Lung (tissue), 16 donors: Measurements from ENCODE around the gene TMEM60. TPM values are rescaled to one million over a fixed set of nuclear protein-coding genes. Genes with fewer than 3 reads are reported as not detected.

Source experiments
- ATAC-seq: fragments of 200-7000 bp; cut with Tn5 transposase; one replicate; pipeline ENCODE4 v1.9.1; 2020; ENCODE audit warnings: moderate number of reproducible peaks; ENCODE audit not compliant: insufficient read depth, low FRiP score
- DNase-seq, 3 donors: peaks; one replicate each; pipeline ENCODE4 v3.0.0-alpha.2; 2013 to 2017
- H3K27ac ChIP-seq, 2 donors: one replicate each; pipeline ENCODE4 v1.5.1; 2013; ENCODE audit warnings: mild to moderate bottlenecking in 2 of 2, moderate library complexity in 2 of 2, control low read depth in 1 of 2, inconsistent platforms in 1 of 2, low read depth in 1 of 2, low read length in 1 of 2
- H3K27me3 ChIP-seq, 3 donors: one replicate each; pipeline ENCODE4 v1.5.1; 2013; ENCODE audit warnings: low read length in 2 of 3; ENCODE audit not compliant: control insufficient read depth in 3 of 3, insufficient read depth in 3 of 3
- H3K36me3 ChIP-seq, 4 donors: one replicate each; pipeline ENCODE4 v1.5.1; 2013; ENCODE audit warnings: low read length in 4 of 4, mild to moderate bottlenecking in 1 of 4, moderate library complexity in 1 of 4; ENCODE audit not compliant: control insufficient read depth in 4 of 4, insufficient read depth in 4 of 4
- H3K4me1 ChIP-seq, 5 donors: one replicate each; pipeline ENCODE4 v1.5.1; 2013; ENCODE audit warnings: low read length in 5 of 5, mild to moderate bottlenecking in 2 of 5, moderate library complexity in 1 of 5; ENCODE audit not compliant: control insufficient read depth in 5 of 5, insufficient read depth in 5 of 5
- H3K4me3 ChIP-seq: one replicate; pipeline ENCODE4 v1.5.1; 2013; ENCODE audit warnings: mild to moderate bottlenecking, control low read depth, moderate library complexity
- H3K9ac ChIP-seq, 2 donors: one replicate each; pipeline ENCODE4 v1.5.1; 2013; ENCODE audit warnings: low read length in 2 of 2, control low read depth in 1 of 2; ENCODE audit not compliant: insufficient read depth in 1 of 2
- H3K9me3 ChIP-seq, 4 donors: one replicate each; pipeline ENCODE4 v1.5.1; 2013; ENCODE audit warnings: low read length in 3 of 4, mild to moderate bottlenecking in 1 of 4, moderate library complexity in 1 of 4; ENCODE audit not compliant: control insufficient read depth in 4 of 4, insufficient read depth in 3 of 4
- WGBS, 2 donors: extraction: QIAGEN DNeasy Blood & Tissue Kit; methylation state at CpG; one replicate each; pipeline ENCODE4 v1.1.7; 2013; 5-methylcytosine and 5-hydroxymethylcytosine counted together
- long read RNA-seq, 5 donors: transcript quantifications; one replicate each; lab custom pipeline, GENCODE V29; 2026
- polyA plus RNA-seq, 2 donors: library from polyadenylated mRNA; stranded (reverse); fragments of 200-250 nt; gene quantifications; one replicate each; pipeline ENCODE4 v1.2.1, GENCODE V29; 2013
- total RNA-seq, 2 donors: library from RNA; depleted of rRNA in 1 of 2; stranded (reverse); fragments of >200 nt in 1 of 2; gene quantifications; one replicate each; pipeline ENCODE4 v1.2.1, GENCODE V29; 2014 to 2021
- TF ChIP-seq, protein P1 (sequence below): IDR thresholded peaks from 2 replicates; pipeline ENCODE4 v1.5.1; 2012; ENCODE audit warnings: mild to moderate bottlenecking; ENCODE audit errors: control extremely low read depth, extremely low read depth
- donor health status: control.
- donor health status: control.
- donor health status: Bipolar disorder and iron deficiency.
- donor health status: healthy.
- donor health status: DM: yes; HTN: yes; CAD: no.

Gene TMEM60, protein sequence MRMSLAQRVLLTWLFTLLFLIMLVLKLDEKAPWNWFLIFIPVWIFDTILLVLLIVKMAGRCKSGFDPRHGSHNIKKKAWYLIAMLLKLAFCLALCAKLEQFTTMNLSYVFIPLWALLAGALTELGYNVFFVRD
- total RNA-seq (10 to 100 TPM; 12.2 to 15.0 TPM), polyA plus RNA-seq (10 to 100 TPM; 24.3 to 46.4 TPM)
- long read RNA-seq, donor 1, transcript TMEM60-201 (2 exons, 1,023 nt): major isoform, 14 of 53 reads
- long read RNA-seq, donor 1, partial matches to known transcripts: 39 of 53 reads
- long read RNA-seq, donor 1, other reads (novel, unspliced or antisense): 0 of 53 reads
- long read RNA-seq, donor 2, transcript TMEM60-201 (2 exons, 1,023 nt): major isoform, 5 of 27 reads
- long read RNA-seq, donor 2, partial matches to known transcripts: 22 of 27 reads
- long read RNA-seq, donor 2, other reads (novel, unspliced or antisense): 0 of 27 reads
- long read RNA-seq, donor 3, transcript TMEM60-201 (2 exons, 1,023 nt): major isoform, 16 of 41 reads
- long read RNA-seq, donor 3, partial matches to known transcripts: 25 of 41 reads
- long read RNA-seq, donor 3, other reads (novel, unspliced or antisense): 0 of 41 reads
- long read RNA-seq, donor 4, transcript TMEM60-201 (2 exons, 1,023 nt): major isoform, 8 of 38 reads
- long read RNA-seq, donor 4, partial matches to known transcripts: 30 of 38 reads
- long read RNA-seq, donor 4, other reads (novel, unspliced or antisense): 0 of 38 reads
- long read RNA-seq, donor 5, transcript TMEM60-201 (2 exons, 1,023 nt): major isoform, 25 of 78 reads
- long read RNA-seq, donor 5, partial matches to known transcripts: 53 of 78 reads
- long read RNA-seq, donor 5, other reads (novel, unspliced or antisense): 0 of 78 reads

DNA sequence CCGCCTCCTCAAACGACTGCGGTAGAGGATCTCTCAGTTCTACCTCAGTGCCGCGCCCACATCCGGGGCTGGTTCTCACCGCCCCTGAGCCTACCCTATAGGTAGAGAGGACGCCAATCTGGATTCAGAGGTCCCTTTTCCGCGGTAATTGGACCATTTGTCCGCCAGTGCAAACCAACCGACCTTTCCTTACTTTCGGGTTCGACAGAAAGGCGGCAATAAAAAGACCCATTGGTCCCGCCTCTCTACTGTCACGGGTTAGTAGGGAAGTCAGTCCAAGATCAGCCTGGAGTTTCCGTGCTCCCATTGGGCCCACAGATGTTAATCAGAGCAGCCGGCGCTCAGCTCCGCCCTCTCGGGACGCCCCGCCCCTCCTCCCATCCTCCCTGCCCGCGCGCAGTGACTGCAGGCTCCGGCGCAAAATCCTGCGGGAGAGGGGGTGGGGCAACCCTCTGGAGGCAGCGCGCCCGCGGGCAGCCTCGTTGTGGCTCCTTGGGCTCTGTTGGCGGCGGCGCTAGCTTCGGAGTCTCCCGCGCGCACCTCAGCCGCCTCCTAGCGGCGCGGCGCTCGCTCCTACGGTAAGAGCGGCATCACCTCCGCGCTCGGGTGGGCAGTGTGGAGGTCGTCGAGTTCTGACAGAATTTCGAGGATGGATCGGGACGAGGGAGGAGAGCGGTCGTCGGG, at the start of gene TMEM60, which contains the start of gene PHTF2:
Gene TMEM60, minus strand, starts transcription at position 41 of the 684 bp plus-strand sequence. CDS start 4,061 bp downstream, outside the sequence.
Gene PHTF2, plus strand, starts transcription at position 380 of the 684 bp plus-strand sequence.
- Histone ChIP-seq H3K27me3 (no peaks in the 10 kb centered on the region), H3K4me1 (peaks cover 0 to 24% (median 8%) of the 10 kb centered on the region in 5 donors), H3K27ac (peak within 1 kb of the TSS; percentile 86 to 95), H3K9me3 (no peaks in the 10 kb centered on the region), H3K36me3 (peaks cover 0 to 9% (median 4%) of the 10 kb centered on the region in 4 donors), H3K4me3 (peak within 1 kb of the TSS; percentile 83), H3K9ac (peak within 1 kb of the TSS; percentile 79 to 86)
- DNase-seq: peak; percentile 99 to 100 (median 100)
- 0% methylated on average over 52 to 61 of the region's 61 CpGs for WGBS, 2 donors
- ATAC-seq: peak; percentile 95
- TF ChIP-seq, protein P1, sequence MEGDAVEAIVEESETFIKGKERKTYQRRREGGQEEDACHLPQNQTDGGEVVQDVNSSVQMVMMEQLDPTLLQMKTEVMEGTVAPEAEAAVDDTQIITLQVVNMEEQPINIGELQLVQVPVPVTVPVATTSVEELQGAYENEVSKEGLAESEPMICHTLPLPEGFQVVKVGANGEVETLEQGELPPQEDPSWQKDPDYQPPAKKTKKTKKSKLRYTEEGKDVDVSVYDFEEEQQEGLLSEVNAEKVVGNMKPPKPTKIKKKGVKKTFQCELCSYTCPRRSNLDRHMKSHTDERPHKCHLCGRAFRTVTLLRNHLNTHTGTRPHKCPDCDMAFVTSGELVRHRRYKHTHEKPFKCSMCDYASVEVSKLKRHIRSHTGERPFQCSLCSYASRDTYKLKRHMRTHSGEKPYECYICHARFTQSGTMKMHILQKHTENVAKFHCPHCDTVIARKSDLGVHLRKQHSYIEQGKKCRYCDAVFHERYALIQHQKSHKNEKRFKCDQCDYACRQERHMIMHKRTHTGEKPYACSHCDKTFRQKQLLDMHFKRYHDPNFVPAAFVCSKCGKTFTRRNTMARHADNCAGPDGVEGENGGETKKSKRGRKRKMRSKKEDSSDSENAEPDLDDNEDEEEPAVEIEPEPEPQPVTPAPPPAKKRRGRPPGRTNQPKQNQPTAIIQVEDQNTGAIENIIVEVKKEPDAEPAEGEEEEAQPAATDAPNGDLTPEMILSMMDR: no peak

DNA sequence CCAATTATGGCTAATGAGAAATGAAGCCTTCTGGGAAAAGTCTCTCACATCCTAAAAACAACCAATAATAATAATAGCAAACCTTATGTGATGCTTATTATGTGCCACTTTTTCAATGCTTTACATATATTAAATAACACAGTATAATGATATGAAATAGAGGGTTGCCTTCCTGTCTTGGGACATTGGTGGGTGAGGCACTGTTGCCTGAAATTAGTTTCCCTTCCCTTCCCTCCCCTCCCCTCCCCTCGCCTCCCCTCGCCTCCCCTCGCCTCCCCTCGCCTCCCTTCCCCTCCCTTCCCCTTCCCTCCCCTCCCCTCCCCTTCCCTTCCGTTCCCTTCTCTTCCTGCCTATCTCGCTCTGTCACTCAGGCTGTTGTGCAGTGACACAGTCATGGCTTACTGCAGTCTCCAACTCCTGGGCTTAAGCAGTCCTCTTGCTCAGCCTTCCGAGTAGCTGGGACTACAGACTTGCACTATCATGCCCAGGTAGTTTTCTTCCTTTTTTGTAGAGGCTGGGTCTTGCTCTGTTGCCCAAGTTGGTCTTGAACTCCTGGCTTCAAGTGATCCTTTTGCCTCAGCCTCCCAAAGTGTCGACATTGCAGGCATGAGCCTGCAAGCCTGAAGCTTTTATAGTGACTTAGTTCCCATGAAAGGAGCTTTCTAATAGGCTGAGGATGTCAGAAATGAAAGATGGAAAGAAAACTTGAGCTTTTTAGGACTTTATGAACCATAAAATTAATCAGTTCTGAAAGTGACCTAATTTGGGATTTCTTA, 48.3 kb upstream of the TMEM60 start:
- no peaks in the 10 kb centered on the region for H3K36me3 ChIP-seq
- no peak overlapping the region for H3K27ac ChIP-seq
- H3K4me1 ChIP-seq: peaks cover 0 to 2% (median 0%) of the 10 kb centered on the region in 5 donors
- 65 to 82% methylated on average over 4 to 8 of the region's 8 CpGs for WGBS, 2 donors
- no peaks in the 10 kb centered on the region for H3K9me3 ChIP-seq
- ATAC-seq (no peak), DNase-seq (no peak)
- no peak overlapping the region for H3K9ac ChIP-seq
- no peaks in the 10 kb centered on the region for H3K27me3 ChIP-seq
- TF ChIP-seq, protein P1: no peak
- H3K4me3 ChIP-seq: no peak overlapping the region

DNA sequence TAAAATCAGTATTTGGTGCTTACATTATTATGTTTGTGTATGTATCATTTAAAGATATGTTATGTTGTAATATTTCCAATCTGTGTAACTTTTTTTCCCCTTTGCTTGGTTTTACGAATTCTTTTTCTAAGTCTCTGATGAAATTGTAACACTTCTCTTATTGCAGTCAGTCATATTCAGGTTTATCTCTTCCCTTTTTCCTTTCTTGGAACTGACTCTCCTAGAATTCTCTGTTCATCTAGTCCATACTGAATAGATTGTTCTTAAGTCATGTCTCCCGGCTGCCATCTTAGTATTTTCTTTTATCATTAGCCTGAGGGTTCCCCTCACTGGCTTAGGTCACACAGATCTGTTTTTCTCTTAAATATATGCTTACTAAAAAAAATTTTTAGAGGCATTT, 45.0 kb upstream of the TMEM60 start:
- 61 to 79% methylated on average over 2 of the region's 2 CpGs for WGBS, 2 donors
- H3K4me3 ChIP-seq: no peak overlapping the region
- DNase-seq: no peak
- no peak for ATAC-seq
- peaks cover 0 to 5% (median 0%) of the 10 kb centered on the region in 5 donors for H3K4me1 ChIP-seq
- no peaks in the 10 kb centered on the region for H3K9me3 ChIP-seq
- no peak overlapping the region for H3K27ac ChIP-seq
- H3K9ac ChIP-seq: no peak overlapping the region
- H3K36me3 ChIP-seq: no peaks in the 10 kb centered on the region
- TF ChIP-seq, protein P1: no peak
- no peaks in the 10 kb centered on the region for H3K27me3 ChIP-seq
